Keratinocyte (primary cell): ENCODE data around the gene LRWD1. TPM values are rescaled to one million over a fixed set of nuclear protein-coding genes. Genes with fewer than 3 reads are reported as not detected.
"Not testable (repeated sequence)": the region's sequence is repeated elsewhere in the genome, so short reads cannot be mapped to it uniquely, and the experiment has no call there.

Experiments
- DNase-seq: peaks from one replicate; pipeline ENCODE4 v3.0.0-alpha.2; 2011; ENCODE audit warnings: low read depth, missing footprints, low spot score
- FAIRE-seq: peaks from 2 replicates; lab custom pipeline; 2011; peaks lifted over from hg19 to GRCh38; lab: Jason Lieb, UNC
- H2AFZ ChIP-seq: 2 replicates; pipeline ENCODE4 v1.6.0; 2012; ENCODE audit warnings: low read length, control low read depth, inconsistent platforms; ENCODE audit not compliant: control insufficient read depth
- H3K27ac ChIP-seq: 2 replicates; pipeline ENCODE4 v1.5.1; 2011; ENCODE audit warnings: low read length; ENCODE audit not compliant: control insufficient read depth, insufficient read depth
- H3K27me3 ChIP-seq: 3 replicates; pipeline ENCODE4 v1.6.0; 2011; ENCODE audit warnings: low read length; ENCODE audit not compliant: control insufficient read depth, insufficient read depth; ENCODE audit errors: extremely low read depth
- H3K36me3 ChIP-seq, 2 experiments: 2 replicates in 1 of 2; 3 replicates in 1 of 2; pipeline ENCODE4 v1.5.1; 2011; ENCODE audit warnings: low read length in 2 of 2, mild to moderate bottlenecking in 1 of 2; ENCODE audit not compliant: control insufficient read depth in 2 of 2, insufficient read depth in 2 of 2; ENCODE audit errors: extremely low read depth in 1 of 2
- H3K4me1 ChIP-seq: 3 replicates; pipeline ENCODE4 v1.5.1; 2011; ENCODE audit warnings: low read length; ENCODE audit not compliant: control insufficient read depth, insufficient read depth; ENCODE audit errors: extremely low read depth
- H3K4me2 ChIP-seq: 3 replicates; pipeline ENCODE4 v1.6.0; 2011; ENCODE audit warnings: low read depth, low read length; ENCODE audit not compliant: control insufficient read depth, insufficient read depth; ENCODE audit errors: extremely low read depth
- H3K4me3 ChIP-seq, 3 experiments: fragments of 200-600 bp in 1 of 3; sonication (generic) in 1 of 3; 2 replicates in 2 of 3; 3 replicates in 1 of 3; pipeline ENCODE4 v1.5.1; 2011 to 2016; ENCODE audit warnings: low read length in 3 of 3, mild to moderate bottlenecking in 3 of 3, control low read depth in 2 of 3, inconsistent platforms in 1 of 3, low read depth in 1 of 3, mixed read lengths in 1 of 3, mixed run types in 1 of 3, moderate library complexity in 1 of 3; ENCODE audit not compliant: control insufficient read depth in 2 of 3, insufficient read depth in 2 of 3; ENCODE audit errors: extremely low read depth in 1 of 3
- H3K79me2 ChIP-seq: 2 replicates; pipeline ENCODE4 v1.6.0; 2012; ENCODE audit warnings: low read length; ENCODE audit not compliant: control insufficient read depth, insufficient read depth
- H3K9ac ChIP-seq: 3 replicates; pipeline ENCODE4 v1.6.0; 2011; ENCODE audit warnings: low read length; ENCODE audit not compliant: control insufficient read depth, insufficient read depth; ENCODE audit errors: extremely low read depth
- H3K9me1 ChIP-seq: 3 replicates; pipeline ENCODE4 v1.6.0; 2011; ENCODE audit warnings: low read length; ENCODE audit not compliant: control insufficient read depth, insufficient read depth; ENCODE audit errors: extremely low read depth
- H3K9me3 ChIP-seq: 2 replicates; pipeline ENCODE4 v1.5.1; 2012; ENCODE audit warnings: low read depth, low read length; ENCODE audit not compliant: control insufficient read depth
- H4K20me1 ChIP-seq: 3 replicates; pipeline ENCODE4 v1.6.0; 2011; ENCODE audit warnings: low read length; ENCODE audit not compliant: control insufficient read depth, insufficient read depth; ENCODE audit errors: extremely low read depth
- CTCF ChIP-seq, 3 experiments: IDR thresholded peaks in 1 of 3; conservative IDR thresholded peaks in 1 of 3; optimal IDR thresholded peaks in 1 of 3; 2 replicates in 2 of 3; 3 replicates in 1 of 3; pipeline versions ENCODE3 to v1.5.1; 2011; ENCODE audit warnings: low read length in 3 of 3, mild to moderate bottlenecking in 3 of 3, moderate library complexity in 2 of 3, control low read depth in 1 of 3, inconsistent platforms in 1 of 3; ENCODE audit not compliant: insufficient read depth in 2 of 3; ENCODE audit errors: extremely low read depth in 1 of 3
- EZH2 ChIP-seq: IDR thresholded peaks from one replicate; pipeline ENCODE4 v1.6.1; 2012; ENCODE audit warnings: inconsistent platforms, mild to moderate bottlenecking, low read length, moderate library complexity
- dilution Hi-C: fragments of 300-500 bp; cut with MboI; formaldehyde crosslinking; loops from one replicate; pipeline ENCODE4 v1.7.0; 2020; ENCODE audit warnings: low sequenced_read_pairs; ENCODE audit not compliant: extremely low pct_ligation_motif_present
- polyA plus RNA-seq, 5 experiments: library from polyadenylated mRNA; depleted of rRNA in 3 of 5; stranded (reverse) in 3 of 5; stranded (forward) in 1 of 5; unstranded in 1 of 5; fragments of >200 nt; gene quantifications; 1 replicate in 1 of 5; 2 replicates in 3 of 5; 3 replicates in 1 of 5; pipeline versions ENCODE4 v1.2.1 to v1.2.3, GENCODE V29; 2011 to 2012; ENCODE audit warnings: missing spikeins in 2 of 5, low read depth in 1 of 5, low replicate concordance in 1 of 5

LRWD1 gene
- polyA plus RNA-seq, 1 donor (not counting 4 experiments of a cell fraction or from before 2014, with no cell fraction given) = 11.3 TPM

GRCh38 chr7:102472126-102473041, 7.6 kb downstream of the LRWD1 start:
- no peaks in the 10 kb centered on the region for H3K27me3 ChIP-seq
- dilution Hi-C loops = no loop called here
- H3K4me3 ChIP-seq = no peak overlapping the region
- TF ChIP-seq CTCF (optimal IDR thresholded peaks at IDR 0.05 in 1 of 3, IDR thresholded peaks at IDR 0.05 in 1 of 3, conservative IDR thresholded peaks at IDR 0.05 in 1 of 3; ENCODE audit: extremely low read depth in 1 of 3, insufficient read depth in 2 of 3, low read length in 3 of 3) (no peak), EZH2 (no peak)
- no peaks in the 10 kb centered on the region for H3K79me2 ChIP-seq
- H3K4me2 ChIP-seq = no peak overlapping the region
- DNase-seq (no peak), FAIRE-seq (no peak)
- H3K27ac ChIP-seq = no peak overlapping the region
- no peaks in the 10 kb centered on the region for H4K20me1 ChIP-seq
- no peak overlapping the region for H3K9ac ChIP-seq
- no peaks in the 10 kb centered on the region for H3K9me1 ChIP-seq
- H3K36me3 ChIP-seq = peaks cover 6 to 8% of the 10 kb centered on the region in 2 experiments
- no peaks in the 10 kb centered on the region for H3K4me1 ChIP-seq
- no peak overlapping the region for H2AFZ ChIP-seq
- no peaks in the 10 kb centered on the region for H3K9me3 ChIP-seq

DNA sequence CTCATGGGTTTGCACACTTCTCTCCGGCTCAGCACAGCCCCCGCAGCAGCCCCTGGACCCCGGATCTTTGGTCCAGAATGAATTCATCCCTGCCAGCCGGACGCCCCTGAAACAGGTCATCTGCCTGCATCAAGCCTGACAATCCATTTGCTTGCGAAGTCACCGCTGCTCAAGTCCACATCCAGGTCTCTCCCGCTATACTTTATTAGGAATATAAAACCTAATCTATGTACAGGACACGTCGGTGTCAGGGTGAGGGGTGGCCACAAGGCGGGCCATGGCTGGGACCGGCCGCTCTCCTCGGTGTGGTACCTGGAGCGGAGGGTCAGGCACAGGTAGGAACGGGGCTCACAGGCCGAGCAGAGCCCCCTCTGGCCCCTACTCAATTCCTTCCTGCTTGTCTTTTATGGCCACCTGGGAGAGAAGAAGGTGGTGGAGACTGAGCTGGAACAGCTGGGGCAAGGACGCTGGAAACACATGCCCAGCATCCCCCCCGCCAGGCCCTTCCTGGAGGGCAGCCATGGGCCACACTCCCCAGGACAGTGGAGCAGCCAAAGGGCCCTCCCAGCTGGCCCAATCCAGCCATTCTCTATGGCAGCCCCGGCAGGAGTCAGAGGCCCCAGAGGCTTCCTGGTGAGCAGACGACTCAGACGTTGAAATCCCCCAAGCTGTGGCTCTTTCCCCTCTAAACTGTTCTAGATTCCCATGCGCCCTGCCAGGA, 8.6 kb downstream of the LRWD1 start:
- no peaks in the 10 kb centered on the region for H3K9me3 ChIP-seq
- dilution Hi-C loops = no loop called here
- H3K4me2 ChIP-seq = no peak overlapping the region
- no peaks in the 10 kb centered on the region for H3K9me1 ChIP-seq
- H3K4me3 ChIP-seq = no peak overlapping the region
- H2AFZ ChIP-seq = no peak overlapping the region
- DNase-seq (no peak), FAIRE-seq (no peak)
- H3K4me1 ChIP-seq = no peaks in the 10 kb centered on the region
- no peaks in the 10 kb centered on the region for H3K27me3 ChIP-seq
- H3K9ac ChIP-seq = no peak overlapping the region
- peaks cover 6 to 8% of the 10 kb centered on the region in 2 experiments for H3K36me3 ChIP-seq
- H4K20me1 ChIP-seq = no peaks in the 10 kb centered on the region
- TF ChIP-seq EZH2 (no peak), CTCF (optimal IDR thresholded peaks at IDR 0.05 in 1 of 3, IDR thresholded peaks at IDR 0.05 in 1 of 3, conservative IDR thresholded peaks at IDR 0.05 in 1 of 3; ENCODE audit: extremely low read depth in 1 of 3, insufficient read depth in 2 of 3, low read length in 3 of 3) (no peak)
- H3K79me2 ChIP-seq = peaks cover 2% of the 10 kb centered on the region
- H3K27ac ChIP-seq = no peak overlapping the region

- H3K27ac ChIP-seq, H3K4me1 ChIP-seq, H2AFZ ChIP-seq, H3K36me3 ChIP-seq, FAIRE-seq, dilution Hi-C loops, H3K79me2 ChIP-seq, H3K4me3 ChIP-seq, H3K27me3 ChIP-seq, H3K4me2 ChIP-seq, H3K9ac ChIP-seq, H4K20me1 ChIP-seq, DNase-seq, H3K9me3 ChIP-seq, H3K9me1 ChIP-seq: not testable (repeated sequence)
Measured at GRCh38 chr7:102474116-102474515, 9.3 kb downstream of the LRWD1 start.
